GM18870 (cell line): ENCODE measurements around the gene ASPSCR1.
"Not testable (repeated sequence)": the region's sequence is repeated elsewhere in the genome, so short reads cannot be mapped to it uniquely, and the experiment has no call there.

ENCODE experiments used
- ATAC-seq: cut with Tn5 transposase; IDR thresholded peaks from one replicate; pipeline ENCODE4 v1.9.1; 2021; ENCODE audit warnings: moderate library complexity; ENCODE audit not compliant: unreplicated experiment

The ASPSCR1 gene

GRCh38 chr17:81978524-81979298 lies 1.3 kb downstream of the ASPSCR1 start:
- ATAC-seq, result no peak

- no peak for ATAC-seq
These were observed 2.7 kb downstream of the ASPSCR1 start for GRCh38 chr17:81980122-81980521.

GRCh38 chr17:81980707-81981343 lies 3.4 kb downstream of the ASPSCR1 start:
- ATAC-seq, result no peak

- ATAC-seq, result not testable (repeated sequence)
These were observed 4.1 kb downstream of the ASPSCR1 start for GRCh38 chr17:81981511-81981910.

- no peak for ATAC-seq
These were observed 5.7 kb downstream of the ASPSCR1 start for GRCh38 chr17:81983011-81983638.

GRCh38 chr17:81983639-81984373 lies 6.4 kb downstream of the ASPSCR1 start:
- no peak for ATAC-seq

- ATAC-seq, result no peak
These were observed 7.5 kb downstream of the ASPSCR1 start for GRCh38 chr17:81984773-81985410.

- no peak for ATAC-seq
These were observed 9.2 kb downstream of the ASPSCR1 start for GRCh38 chr17:81986606-81987005.

- no peak for ATAC-seq
These were observed 9.8 kb downstream of the ASPSCR1 start for GRCh38 chr17:81987161-81987770.

GRCh38 chr17:81990836-81991683 lies 13.6 kb downstream of the ASPSCR1 start:
- ATAC-seq, result no peak

GRCh38 chr17:81991684-81992305 lies 14.4 kb downstream of the ASPSCR1 start:
- ATAC-seq, result no peak

GRCh38 chr17:81992306-81993102 lies 15.1 kb downstream of the ASPSCR1 start:
- no peak for ATAC-seq

- no peak for ATAC-seq
These were observed 16.5 kb downstream of the ASPSCR1 start for GRCh38 chr17:81993729-81994592.

GRCh38 chr17:81994593-81995462 lies 17.4 kb downstream of the ASPSCR1 start:
- ATAC-seq, result no peak

- no peak for ATAC-seq
These were observed 18.2 kb downstream of the ASPSCR1 start for GRCh38 chr17:81995463-81996231.
